Glutamatergic neuron (in vitro differentiated cells): ENCODE measurements around the gene XYLB. TPM values are rescaled to one million over a fixed set of nuclear protein-coding genes. Genes with fewer than 3 reads are reported as not detected.

Experiments used
- DNase-seq: peaks from one replicate; pipeline ENCODE4 v3.0.0; 2022
- H3K27ac Mint-ChIP-seq: one replicate; pipeline ENCODE4 v1.8.0; 2020; ENCODE audit warnings: mild to moderate bottlenecking, mixed read lengths, inconsistent platforms; ENCODE audit not compliant: unreplicated experiment
- H3K27me3 Mint-ChIP-seq: one replicate; pipeline ENCODE4 v1.8.0; 2020; ENCODE audit warnings: mild to moderate bottlenecking, moderate library complexity, mixed read lengths, inconsistent platforms; ENCODE audit not compliant: unreplicated experiment
- H3K36me3 Mint-ChIP-seq: one replicate; pipeline ENCODE4 v1.8.0; 2020; ENCODE audit warnings: mild to moderate bottlenecking, mixed read lengths, inconsistent platforms; ENCODE audit not compliant: unreplicated experiment
- H3K4me1 Mint-ChIP-seq: one replicate; pipeline ENCODE4 v1.8.0; 2020; ENCODE audit warnings: mild to moderate bottlenecking, low read depth, mixed read lengths, inconsistent platforms; ENCODE audit not compliant: unreplicated experiment
- H3K4me3 Mint-ChIP-seq: one replicate; pipeline ENCODE4 v1.8.0; 2020; ENCODE audit warnings: mild to moderate bottlenecking, mixed read lengths, inconsistent platforms; ENCODE audit not compliant: unreplicated experiment
- H3K9me3 Mint-ChIP-seq: one replicate; pipeline ENCODE4 v1.8.0; 2020; ENCODE audit warnings: mild to moderate bottlenecking, moderate library complexity, mixed read lengths, inconsistent platforms; ENCODE audit not compliant: unreplicated experiment
- total RNA-seq: library from RNA; stranded (reverse); fragmentation: NEBNext Ultra II Directional; extraction: Animal tissue kit (Norgen Biotek cat#: 25700); gene quantifications from one replicate; pipeline ENCODE4 v1.2.1, GENCODE V29; 2021; ENCODE audit not compliant: unreplicated experiment
- TF ChIP-seq, protein P1 (sequence below): fragments of 200-600 bp; sonication (generic); IDR thresholded peaks from one replicate; pipeline ENCODE4 v1.5.0; 2021; ENCODE audit not compliant: partially characterized antibody, unreplicated experiment

Gene XYLB
- total RNA-seq, 1 donor from 2014 or later, result 2.6 TPM

DNA sequence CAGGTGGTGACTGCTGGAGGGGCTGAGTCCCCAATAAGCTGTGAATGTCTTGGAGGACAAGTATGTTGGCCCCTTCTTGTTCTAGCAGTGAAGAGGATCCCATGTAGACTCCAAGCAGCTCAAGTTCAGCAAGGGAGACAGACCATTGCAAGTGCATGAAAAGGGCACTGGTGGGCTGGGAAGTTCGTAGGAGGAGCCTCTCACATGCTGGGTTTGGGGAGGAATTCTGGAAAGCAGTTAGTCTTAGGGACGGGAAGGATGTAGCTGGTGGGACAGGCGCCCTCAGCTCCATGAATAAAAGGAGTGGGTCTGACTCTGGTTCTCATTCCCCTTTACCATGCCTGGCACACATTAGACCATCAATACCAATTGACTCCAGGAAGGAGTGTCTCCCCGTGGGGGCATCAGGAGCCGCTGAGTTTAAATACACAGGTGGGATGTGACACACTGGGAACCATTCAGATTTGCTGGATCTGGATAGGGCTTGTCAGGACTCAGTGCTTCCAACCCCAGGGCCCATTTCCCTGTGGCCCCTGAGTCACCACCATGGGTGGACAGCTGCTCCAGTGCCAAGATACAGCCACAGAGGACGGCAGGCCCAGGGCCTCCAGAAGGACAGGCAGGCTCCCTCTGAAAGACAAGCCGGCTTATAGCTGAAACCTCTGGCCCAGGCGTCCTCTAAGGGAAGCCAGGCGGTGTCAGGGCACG is 552 bp upstream of the XYLB start:
- no peak for DNase-seq

GRCh38 chr3:38347421-38348200 is 1.0 kb downstream of the XYLB start:
- Mint-ChIP-seq H3K9me3 (peaks cover 4% of the 10 kb centered on the region), H3K27me3 (peaks cover 7% of the 10 kb centered on the region), H3K4me3 (no peak overlapping the region), H3K27ac (no peak overlapping the region), H3K36me3 (peaks cover 5% of the 10 kb centered on the region), H3K4me1 (no peaks in the 10 kb centered on the region)
- DNase-seq, result no peak
- TF ChIP-seq, protein P1, sequence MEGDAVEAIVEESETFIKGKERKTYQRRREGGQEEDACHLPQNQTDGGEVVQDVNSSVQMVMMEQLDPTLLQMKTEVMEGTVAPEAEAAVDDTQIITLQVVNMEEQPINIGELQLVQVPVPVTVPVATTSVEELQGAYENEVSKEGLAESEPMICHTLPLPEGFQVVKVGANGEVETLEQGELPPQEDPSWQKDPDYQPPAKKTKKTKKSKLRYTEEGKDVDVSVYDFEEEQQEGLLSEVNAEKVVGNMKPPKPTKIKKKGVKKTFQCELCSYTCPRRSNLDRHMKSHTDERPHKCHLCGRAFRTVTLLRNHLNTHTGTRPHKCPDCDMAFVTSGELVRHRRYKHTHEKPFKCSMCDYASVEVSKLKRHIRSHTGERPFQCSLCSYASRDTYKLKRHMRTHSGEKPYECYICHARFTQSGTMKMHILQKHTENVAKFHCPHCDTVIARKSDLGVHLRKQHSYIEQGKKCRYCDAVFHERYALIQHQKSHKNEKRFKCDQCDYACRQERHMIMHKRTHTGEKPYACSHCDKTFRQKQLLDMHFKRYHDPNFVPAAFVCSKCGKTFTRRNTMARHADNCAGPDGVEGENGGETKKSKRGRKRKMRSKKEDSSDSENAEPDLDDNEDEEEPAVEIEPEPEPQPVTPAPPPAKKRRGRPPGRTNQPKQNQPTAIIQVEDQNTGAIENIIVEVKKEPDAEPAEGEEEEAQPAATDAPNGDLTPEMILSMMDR, result no peak

More for the DNA sequence above, 552 bp upstream of the XYLB start:
- peaks cover 7% of the 10 kb centered on the region for H3K27me3 Mint-ChIP-seq
- H3K9me3 Mint-ChIP-seq, result peaks cover 4% of the 10 kb centered on the region
- H3K4me3 Mint-ChIP-seq, result peak overlapping the region; percentile 78
- no peaks in the 10 kb centered on the region for H3K4me1 Mint-ChIP-seq
- TF ChIP-seq, protein P1, result no peak
- H3K27ac Mint-ChIP-seq, result peak overlapping the region; percentile 59
- peaks cover 5% of the 10 kb centered on the region for H3K36me3 Mint-ChIP-seq

DNA sequence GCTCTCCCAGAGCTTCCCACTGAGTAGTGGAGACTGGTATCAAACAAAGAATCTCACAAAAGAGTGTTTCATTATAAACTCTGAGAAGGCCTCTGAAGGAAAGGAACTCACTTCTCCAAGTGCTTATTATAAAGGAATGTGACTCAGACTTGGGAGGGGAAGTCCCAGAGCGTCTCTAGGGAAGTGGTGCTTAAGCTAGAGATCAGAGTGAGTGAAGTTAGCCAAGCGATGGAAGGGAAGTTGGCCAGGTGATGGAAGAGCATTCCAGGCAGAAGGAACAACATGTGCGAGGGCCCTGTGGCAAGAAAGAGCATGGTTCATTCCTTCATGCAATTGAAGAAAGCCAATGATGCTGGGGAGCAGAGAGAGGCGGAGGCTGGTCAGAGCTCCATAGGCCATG is 2.3 kb downstream of the XYLB start:
- peaks cover 5% of the 10 kb centered on the region for H3K36me3 Mint-ChIP-seq

DNA sequence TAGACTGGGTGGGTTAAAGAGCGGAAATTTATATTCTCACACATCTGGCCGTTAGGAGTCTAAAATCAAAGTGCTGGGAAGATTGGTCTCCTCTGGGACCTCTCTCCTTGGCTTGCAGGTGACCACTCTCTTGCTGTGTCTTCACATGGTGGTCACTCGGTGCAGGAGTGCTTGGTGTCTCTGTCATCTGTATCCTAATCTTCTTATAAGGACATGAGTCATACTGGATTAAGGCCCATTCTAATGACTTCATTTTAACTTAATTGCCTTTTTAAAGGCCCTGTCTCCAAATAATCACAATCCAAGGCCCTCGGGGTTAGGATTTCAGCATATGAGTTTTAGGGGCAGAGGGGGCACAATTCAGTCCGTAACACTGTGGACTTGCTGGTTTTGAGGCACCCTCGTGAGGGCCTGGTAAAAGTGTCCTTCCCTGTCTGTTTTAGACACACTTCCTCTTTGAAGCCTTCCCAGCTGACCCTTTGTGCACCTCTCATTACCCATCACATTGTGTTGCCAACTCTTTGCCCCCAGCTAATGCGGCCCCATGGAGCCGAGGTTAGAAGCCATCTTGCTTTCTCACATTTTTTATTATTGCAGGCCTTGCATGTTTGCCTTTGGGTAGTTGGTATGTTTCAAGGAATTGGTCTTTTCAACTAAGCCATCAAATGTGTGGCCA is 3.2 kb downstream of the XYLB start:
- H3K4me3 Mint-ChIP-seq, result no peak overlapping the region
- peaks cover 5% of the 10 kb centered on the region for H3K36me3 Mint-ChIP-seq
- peaks cover 4% of the 10 kb centered on the region for H3K9me3 Mint-ChIP-seq
- DNase-seq, result no peak
- TF ChIP-seq, protein P1, result no peak
- H3K4me1 Mint-ChIP-seq, result no peaks in the 10 kb centered on the region
- H3K27ac Mint-ChIP-seq, result no peak overlapping the region
- peaks cover 7% of the 10 kb centered on the region for H3K27me3 Mint-ChIP-seq

More for the DNA sequence above, 2.3 kb downstream of the XYLB start:
- no peak overlapping the region for H3K27ac Mint-ChIP-seq
- H3K27me3 Mint-ChIP-seq, result peaks cover 7% of the 10 kb centered on the region
- H3K4me1 Mint-ChIP-seq, result no peaks in the 10 kb centered on the region
- no peak for DNase-seq
- H3K9me3 Mint-ChIP-seq, result peaks cover 4% of the 10 kb centered on the region
- TF ChIP-seq, protein P1, result no peak
- H3K4me3 Mint-ChIP-seq, result no peak overlapping the region
